Activated T-cell treated with anti-CD3 and anti-CD28 coated beads, Interleukin-2, amount 50 U/mL, for 48 hours (primary cell): Measurements from ENCODE around the gene SLC19A2.
"Not testable (repeated sequence)": the region's sequence is repeated elsewhere in the genome, so short reads cannot be mapped to it uniquely, and the experiment has no call there.

Source experiments
- DNase-seq, 2 experiments: peaks; one replicate each; pipeline ENCODE4 v3.0.0-alpha.2; 2020

The SLC19A2 gene

GRCh38 chr1:169508432-169509338, 22.9 kb upstream of the SLC19A2 start:
- DNase-seq, result no peak

- no peak for DNase-seq
These were observed 21.7 kb upstream of the SLC19A2 start for GRCh38 chr1:169507413-169507812.

GRCh38 chr1:169503601-169504000, 17.9 kb upstream of the SLC19A2 start:
- DNase-seq, result not testable (repeated sequence)

GRCh38 chr1:169499807-169500206, 14.1 kb upstream of the SLC19A2 start:
- DNase-seq, result no peak

- no peak for DNase-seq
These were observed 11.6 kb upstream of the SLC19A2 start for GRCh38 chr1:169497317-169497716.

GRCh38 chr1:169495916-169496315, 10.2 kb upstream of the SLC19A2 start:
- DNase-seq, result no peak

GRCh38 chr1:169495046-169495775, 9.5 kb upstream of the SLC19A2 start:
- DNase-seq, result no peak

GRCh38 chr1:169494343-169494742, 8.6 kb upstream of the SLC19A2 start:
- no peak for DNase-seq

- no peak for DNase-seq
These were observed 7.5 kb upstream of the SLC19A2 start for GRCh38 chr1:169493251-169493650.

- peak; percentile 67 to 68 for DNase-seq
These were observed 6.1 kb upstream of the SLC19A2 start for GRCh38 chr1:169491845-169492281.

- DNase-seq, result no peak
These were observed 2.4 kb upstream of the SLC19A2 start for GRCh38 chr1:169488157-169488556.

- DNase-seq, result no peak
These were observed 1.8 kb upstream of the SLC19A2 start for GRCh38 chr1:169487561-169487960.

- no peak for DNase-seq
These were observed 1.4 kb upstream of the SLC19A2 start for GRCh38 chr1:169487133-169487532.

GRCh38 chr1:169486281-169487051, 722 bp upstream of the SLC19A2 start:
- DNase-seq, result no peak

- peak in 1 of 2 experiments; percentile 55 for DNase-seq
These were observed 887 bp downstream of the SLC19A2 start for GRCh38 chr1:169484683-169485430.

GRCh38 chr1:169484101-169484500, 1.6 kb downstream of the SLC19A2 start:
- no peak for DNase-seq

- no peak for DNase-seq
These were observed 2.2 kb downstream of the SLC19A2 start for GRCh38 chr1:169483500-169483966.

- no peak for DNase-seq
These were observed 6.2 kb downstream of the SLC19A2 start for GRCh38 chr1:169479363-169480066.

- DNase-seq, result no peak
These were observed 7.6 kb downstream of the SLC19A2 start for GRCh38 chr1:169478094-169478672.

- no peak for DNase-seq
These were observed 9.8 kb downstream of the SLC19A2 start for GRCh38 chr1:169475806-169476387.
